Posterior cingulate gyrus (tissue), 11 donors: Measurements from ENCODE around the gene LEFTY2.

Experiments used
- DNase-seq, 10 donors: peaks; one replicate each; pipeline versions ENCODE4 v3.0.0 to v3.0.0-alpha.2; 2020 to 2021; ENCODE audit warnings: mixed read lengths in 3 of 10
- intact Hi-C: fragments of 100-400 bp; cut with DNase I; formaldehyde crosslinking; loops from one replicate; pipeline ENCODE4 v1.15.1; 2023

LEFTY2 gene

GRCh38 chr1:225911191-225912130 is 29.6 kb downstream of the LEFTY2 start:
- peak in 6 of 10 donors; percentile 39 to 94 (median 47) for DNase-seq
- intact Hi-C loops: no loop called here

GRCh38 chr1:225909477-225909876 is 31.5 kb downstream of the LEFTY2 start:
- intact Hi-C loops: no loop called here
- peak in 1 of 10 donors; percentile 6 for DNase-seq

GRCh38 chr1:225908773-225909172 is 32.2 kb downstream of the LEFTY2 start:
- DNase-seq: no peak
- intact Hi-C loops: no loop called here

- intact Hi-C loops: no loop called here
Measured at GRCh38 chr1:225908013-225908640, 32.9 kb downstream of the LEFTY2 start.

GRCh38 chr1:225907341-225907740 is 33.7 kb downstream of the LEFTY2 start:
- intact Hi-C loops: no loop called here

More at GRCh38 chr1:225908013-225908640, 32.9 kb downstream of the LEFTY2 start:
- DNase-seq: peak in 1 of 10 donors; percentile 24

GRCh38 chr1:225906467-225906866 is 34.6 kb downstream of the LEFTY2 start:
- DNase-seq: peak in 2 of 10 donors; percentile 32 to 42
- intact Hi-C loops: no loop called here

More at GRCh38 chr1:225907341-225907740, 33.7 kb downstream of the LEFTY2 start:
- peak in 2 of 10 donors; percentile 27 to 80 for DNase-seq

- peak in 2 of 10 donors; percentile 17 to 40 for DNase-seq
- intact Hi-C loops: no loop called here
Measured at GRCh38 chr1:225903623-225904022, 37.4 kb downstream of the LEFTY2 start.

GRCh38 chr1:225899044-225899925 is 41.7 kb downstream of the LEFTY2 start:
- peak in 2 of 10 donors; percentile 32 to 35 for DNase-seq

GRCh38 chr1:225897595-225898514 is 43.2 kb downstream of the LEFTY2 start:
- intact Hi-C loops: no loop called here

More at GRCh38 chr1:225899044-225899925, 41.7 kb downstream of the LEFTY2 start:
- intact Hi-C loops: no loop called here

GRCh38 chr1:225896937-225897549 is 44.0 kb downstream of the LEFTY2 start:
- intact Hi-C loops: no loop called here
- peak in 2 of 10 donors; percentile 34 to 68 for DNase-seq

More at GRCh38 chr1:225897595-225898514, 43.2 kb downstream of the LEFTY2 start:
- DNase-seq: peak in 3 of 10 donors; percentile 40 to 70 (median 44)

- intact Hi-C loops: no loop called here
- DNase-seq: no peak
Measured at GRCh38 chr1:225896494-225896893, 44.5 kb downstream of the LEFTY2 start.

- peak in 3 of 10 donors; percentile 14 to 40 (median 39) for DNase-seq
- intact Hi-C loops: no loop called here
Measured at GRCh38 chr1:225892307-225892706, 48.7 kb downstream of the LEFTY2 start.

- intact Hi-C loops: no loop called here
- peak in 2 of 10 donors; percentile 30 to 43 for DNase-seq
Measured at GRCh38 chr1:225891229-225891972, 49.6 kb downstream of the LEFTY2 start.

- intact Hi-C loops: no loop called here
- DNase-seq: peak in 2 of 10 donors; percentile 52 to 59
Measured at GRCh38 chr1:225890346-225891228, 50.4 kb downstream of the LEFTY2 start.

- intact Hi-C loops: no loop called here
- DNase-seq: peak in 1 of 10 donors; percentile 8
Measured at GRCh38 chr1:225889743-225890142, 51.3 kb downstream of the LEFTY2 start.

GRCh38 chr1:225888898-225889601 is 52.0 kb downstream of the LEFTY2 start, which contains the start of gene LEFTY1:
Gene LEFTY1 (minus strand): TSS chr1:225889146. CDS start chr1:225889066, 80 bp downstream.
- peak in 3 of 10 donors; percentile 55 to 71 (median 68) for DNase-seq
- intact Hi-C loops: no loop called here
